A673 (cell line): Measurements from ENCODE around the gene RICTOR. TPM values are rescaled to one million over a fixed set of nuclear protein-coding genes. Genes with fewer than 3 reads are reported as not detected.

ENCODE experiments used
- BruUV-seq: library from RNA; stranded (reverse); fragments of 400-500 nt; replicated peaks from 2 replicates; lab custom pipeline; 2021; lab: Mats Ljungman, UMichigan
- CTCF ChIA-PET: fragments of 300-600 bp; sonication (Branson Sonifier 250); formaldehyde crosslinking; loops from one replicate; lab custom pipeline; 2022; ENCODE audit warnings: antibody characterized with exemption; lab: Charles Lee
- POLR2A ChIA-PET: fragments of 300-600 bp; sonication (Branson Sonifier 250); formaldehyde crosslinking; loops from one replicate; lab custom pipeline; 2022; ENCODE audit warnings: antibody characterized with exemption; ENCODE audit not compliant: low non-redundant PET; lab: Charles Lee
- DNase-seq: peaks from one replicate; pipeline ENCODE4 v3.0.0-alpha.2; 2015; ENCODE audit warnings: low spot score
- H3K27ac ChIP-seq: fragments of 200-600 bp; sonication (generic); 2 replicates; pipeline ENCODE4 v1.5.1; 2016; ENCODE audit warnings: mixed run types, low read depth, mild to moderate bottlenecking, mixed read lengths, antibody characterized with exemption, low read length; ENCODE audit not compliant: poor library complexity, severe bottlenecking
- H3K27me3 ChIP-seq: fragments of 200-600 bp; sonication (generic); replicated peaks from 2 replicates; pipeline ENCODE4 v1.6.1; 2017; ENCODE audit warnings: mixed run types, low read depth, mild to moderate bottlenecking, mixed read lengths, antibody characterized with exemption, low read length; ENCODE audit not compliant: insufficient read depth, poor library complexity
- H3K36me3 ChIP-seq: fragments of 200-600 bp; sonication (generic); 2 replicates; pipeline ENCODE4 v1.6.1; 2016; ENCODE audit warnings: mixed run types, mild to moderate bottlenecking, mixed read lengths, antibody characterized with exemption, low read length; ENCODE audit not compliant: insufficient read depth, poor library complexity, severe bottlenecking
- H3K4me1 ChIP-seq: fragments of 200-600 bp; sonication (generic); 2 replicates; pipeline ENCODE4 v1.6.1; 2017; ENCODE audit warnings: mixed run types, mild to moderate bottlenecking, mixed read lengths, antibody characterized with exemption, low read length; ENCODE audit not compliant: insufficient read depth, poor library complexity, severe bottlenecking
- H3K4me3 ChIP-seq: fragments of 200-600 bp; sonication (generic); 2 replicates; pipeline ENCODE4 v1.5.1; 2016; ENCODE audit warnings: low read depth, mixed run types, mild to moderate bottlenecking, mixed read lengths, low read length; ENCODE audit not compliant: poor library complexity, severe bottlenecking
- H3K9me3 ChIP-seq: fragments of 200-600 bp; sonication (generic); 2 replicates; pipeline ENCODE4 v1.6.1; 2016; ENCODE audit warnings: mixed run types, low read depth, mild to moderate bottlenecking, mixed read lengths, antibody characterized with exemption, low read length; ENCODE audit not compliant: poor library complexity, severe bottlenecking
- EZH2 ChIP-seq: fragments of 200-600 bp; sonication (generic); IDR thresholded peaks from 2 replicates; pipeline ENCODE4 v1.6.1; 2017; ENCODE audit warnings: borderline replicate concordance, low read depth, mild to moderate bottlenecking, mixed read lengths, antibody characterized with exemption, low read length; ENCODE audit not compliant: poor library complexity, severe bottlenecking
- intact Hi-C: fragments of 100-400 bp; cut with micrococcal nuclease; formaldehyde crosslinking; loops from one replicate; pipeline ENCODE4 v1.10.0; 2022; ENCODE audit not compliant: unreplicated experiment
- total RNA-seq: library from RNA; stranded (reverse); gene quantifications from 2 replicates; pipeline ENCODE4 v1.2.3, GENCODE V29; 2021
- TF ChIP-seq, protein P1 (sequence below): fragments of 300-800, 200-600 bp; sonication (generic); conservative IDR thresholded peaks from 2 replicates; pipeline ENCODE4 v1.5.1; 2017; ENCODE audit warnings: low read depth, mild to moderate bottlenecking, antibody characterized with exemption, low read length, moderate library complexity, mixed read lengths

RICTOR gene
- total RNA-seq, 1 experiment from 2014 or later = 23.3 TPM

- Histone ChIP-seq H3K9me3 (no peaks in the 10 kb centered on the region), H3K4me3 (no peak overlapping the region), H3K27me3 (no peaks in the 10 kb centered on the region), H3K36me3 (peaks cover 4% of the 10 kb centered on the region), H3K4me1 (no peaks in the 10 kb centered on the region), H3K27ac (no peak overlapping the region)
- TF ChIP-seq, protein P1, sequence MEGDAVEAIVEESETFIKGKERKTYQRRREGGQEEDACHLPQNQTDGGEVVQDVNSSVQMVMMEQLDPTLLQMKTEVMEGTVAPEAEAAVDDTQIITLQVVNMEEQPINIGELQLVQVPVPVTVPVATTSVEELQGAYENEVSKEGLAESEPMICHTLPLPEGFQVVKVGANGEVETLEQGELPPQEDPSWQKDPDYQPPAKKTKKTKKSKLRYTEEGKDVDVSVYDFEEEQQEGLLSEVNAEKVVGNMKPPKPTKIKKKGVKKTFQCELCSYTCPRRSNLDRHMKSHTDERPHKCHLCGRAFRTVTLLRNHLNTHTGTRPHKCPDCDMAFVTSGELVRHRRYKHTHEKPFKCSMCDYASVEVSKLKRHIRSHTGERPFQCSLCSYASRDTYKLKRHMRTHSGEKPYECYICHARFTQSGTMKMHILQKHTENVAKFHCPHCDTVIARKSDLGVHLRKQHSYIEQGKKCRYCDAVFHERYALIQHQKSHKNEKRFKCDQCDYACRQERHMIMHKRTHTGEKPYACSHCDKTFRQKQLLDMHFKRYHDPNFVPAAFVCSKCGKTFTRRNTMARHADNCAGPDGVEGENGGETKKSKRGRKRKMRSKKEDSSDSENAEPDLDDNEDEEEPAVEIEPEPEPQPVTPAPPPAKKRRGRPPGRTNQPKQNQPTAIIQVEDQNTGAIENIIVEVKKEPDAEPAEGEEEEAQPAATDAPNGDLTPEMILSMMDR = no peak
- no peak for TF ChIP-seq EZH2
- ChIA-PET CTCF (no interaction called here), POLR2A (no interaction called here)
- intact Hi-C loops = no loop called here
- DNase-seq = no peak
- no TSS peak for BruUV-seq
Observed at GRCh38 chr5:38985909-38986452, 88.2 kb downstream of the RICTOR start.

DNA sequence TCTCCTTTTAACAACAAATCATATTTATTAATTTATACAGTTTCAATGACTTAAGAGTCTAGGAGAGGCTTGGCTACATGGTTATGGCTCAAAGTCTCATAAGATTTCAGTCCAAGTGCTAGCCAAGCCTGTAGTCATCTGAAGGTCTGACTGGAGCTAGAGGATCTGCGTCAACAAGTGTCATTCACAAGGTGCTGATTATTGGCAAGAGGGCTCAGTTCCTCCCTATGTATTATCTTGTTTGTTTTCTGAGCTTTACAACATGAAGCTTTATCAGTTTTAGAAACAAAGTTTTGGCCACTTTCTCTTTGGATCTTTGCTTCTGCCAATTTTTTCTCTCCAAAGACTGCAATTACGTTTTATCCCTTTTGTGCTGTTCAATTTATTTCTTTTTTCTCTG, 94.7 kb downstream of the RICTOR start:
- Histone ChIP-seq H3K27me3 (no peaks in the 10 kb centered on the region), H3K36me3 (no peaks in the 10 kb centered on the region), H3K27ac (no peak overlapping the region), H3K9me3 (no peaks in the 10 kb centered on the region), H3K4me1 (no peaks in the 10 kb centered on the region), H3K4me3 (no peak overlapping the region)
- no peak for DNase-seq
- ChIA-PET CTCF (no interaction called here), POLR2A (no interaction called here)
- BruUV-seq = no TSS peak
- intact Hi-C loops = no loop called here
- TF ChIP-seq, protein P1 = no peak
- no peak for TF ChIP-seq EZH2

- Histone ChIP-seq H3K4me1 (no peaks in the 10 kb centered on the region), H3K27ac (no peak overlapping the region), H3K36me3 (no peaks in the 10 kb centered on the region), H3K9me3 (no peaks in the 10 kb centered on the region), H3K4me3 (no peak overlapping the region), H3K27me3 (no peaks in the 10 kb centered on the region)
- TF ChIP-seq, protein P1 = no peak
- TF ChIP-seq EZH2 = no peak
- ChIA-PET CTCF (no interaction called here), POLR2A (no interaction called here)
- no peak for DNase-seq
- intact Hi-C loops = no loop called here
- BruUV-seq = no TSS peak
Observed at GRCh38 chr5:38978036-38978435, 96.2 kb downstream of the RICTOR start.
